HT-29 (cell line): Measurements from ENCODE around the gene KIF14. TPM values are rescaled to one million over a fixed set of nuclear protein-coding genes. Genes with fewer than 3 reads are reported as not detected.
"Not testable (repeated sequence)": the region's sequence is repeated elsewhere in the genome, so short reads cannot be mapped to it uniquely, and the experiment has no call there.

ENCODE experiments used
- DNase-seq: peaks from one replicate; pipeline ENCODE4 v3.0.0-alpha.2; 2015; ENCODE audit warnings: low spot score
- total RNA-seq: library from RNA; depleted of rRNA; stranded (reverse); fragments of >200 nt; shearing (Covaris generic); gene quantifications from 2 replicates; pipeline ENCODE4 v1.2.3, GENCODE V29; 2014

Gene KIF14
- total RNA-seq, 1 experiment from 2014 or later: 5.6 TPM

- no peak for DNase-seq
These were observed 10.8 kb upstream of the KIF14 start for GRCh38 chr1:200631375-200631774.

GRCh38 chr1:200630515-200630899 is 10.0 kb upstream of the KIF14 start:
- DNase-seq: not testable (repeated sequence)

- DNase-seq: no peak
These were observed 9.4 kb upstream of the KIF14 start for GRCh38 chr1:200629876-200630514.

GRCh38 chr1:200628223-200628881 is 7.8 kb upstream of the KIF14 start:
- DNase-seq: no peak

GRCh38 chr1:200627575-200628222 is 7.1 kb upstream of the KIF14 start:
- DNase-seq: no peak

- no peak for DNase-seq
These were observed 6.4 kb upstream of the KIF14 start for GRCh38 chr1:200626853-200627534.

- DNase-seq: no peak
These were observed 4.9 kb upstream of the KIF14 start for GRCh38 chr1:200625381-200625824.

GRCh38 chr1:200624679-200625335 is 4.3 kb upstream of the KIF14 start:
- no peak for DNase-seq

- DNase-seq: no peak
These were observed 668 bp downstream of the KIF14 start for GRCh38 chr1:200619894-200620272.

GRCh38 chr1:200610846-200611245 is 9.7 kb downstream of the KIF14 start:
- DNase-seq: no peak

GRCh38 chr1:200602632-200603031 is 17.9 kb downstream of the KIF14 start:
- no peak for DNase-seq

- DNase-seq: no peak
These were observed 30.6 kb downstream of the KIF14 start for GRCh38 chr1:200590001-200590400.

GRCh38 chr1:200588698-200589097 is 31.9 kb downstream of the KIF14 start:
- DNase-seq: no peak

- no peak for DNase-seq
These were observed 56.2 kb downstream of the KIF14 start for GRCh38 chr1:200564319-200564718.

GRCh38 chr1:200561856-200562214 is 58.7 kb downstream of the KIF14 start:
- peak; percentile 6 for DNase-seq

GRCh38 chr1:200558866-200559459 is 61.6 kb downstream of the KIF14 start:
- DNase-seq: peak; percentile 66

- no peak for DNase-seq
These were observed 64.5 kb downstream of the KIF14 start for GRCh38 chr1:200556002-200556401.

- DNase-seq: not testable (repeated sequence)
These were observed 67.8 kb downstream of the KIF14 start for GRCh38 chr1:200552737-200553136.

GRCh38 chr1:200550367-200550766 is 70.2 kb downstream of the KIF14 start:
- no peak for DNase-seq

- DNase-seq: no peak
These were observed 73.2 kb downstream of the KIF14 start for GRCh38 chr1:200547386-200547785.

GRCh38 chr1:200546577-200546976 is 74.0 kb downstream of the KIF14 start:
- no peak for DNase-seq
